Measurements from ENCODE around the gene MTX2. TPM values are rescaled to one million over a fixed set of nuclear protein-coding genes. Genes with fewer than 3 reads are reported as not detected.

MTX2 gene
- total RNA-seq, 1 experiment from 2014 or later: 28.7 TPM

DNA sequence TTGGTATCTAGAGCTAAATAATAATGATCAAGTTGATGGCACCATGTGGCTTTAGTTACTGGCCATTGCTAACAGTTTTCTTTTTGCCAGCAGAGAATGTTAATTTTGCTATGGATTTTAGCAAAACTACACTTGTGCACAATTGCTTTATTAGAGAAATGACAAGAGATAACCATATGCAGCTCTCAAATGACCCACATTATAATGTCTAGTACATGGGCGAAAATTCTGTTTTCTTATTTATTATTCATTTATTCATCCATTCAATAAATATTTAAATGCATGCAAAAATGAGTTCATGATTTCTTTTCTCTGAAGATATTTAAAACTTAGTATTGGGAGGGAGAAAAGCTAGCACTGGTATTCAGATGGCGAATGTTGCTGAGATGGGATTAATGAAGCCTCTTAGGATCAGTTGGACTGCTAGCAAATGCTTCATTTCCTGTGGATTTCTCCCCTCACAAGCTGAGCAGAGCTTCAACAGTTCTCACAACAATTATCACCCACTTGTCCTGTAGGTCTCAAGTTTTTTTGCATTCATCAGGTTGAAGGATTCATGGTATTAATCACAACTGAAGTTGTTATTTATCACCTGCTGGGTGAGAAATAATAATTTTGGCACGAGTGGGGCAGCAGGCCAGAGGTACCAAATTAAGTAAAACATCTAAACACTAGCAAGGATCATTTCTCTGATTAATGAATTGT lies 95.2 kb downstream of the MTX2 start:
- Histone ChIP-seq H3K9me3 (ENCODE audit: control insufficient read depth, insufficient read depth, low read depth, low read length) (no peaks in the 10 kb centered on the region), H3K4me1 (ENCODE audit: control insufficient read depth, insufficient read depth, low read length) (no peaks in the 10 kb centered on the region), H3K4me3 (ENCODE audit: low read depth in 2 of 2, low read length in 2 of 2) (no peak overlapping the region), H3K27me3 (ENCODE audit: control insufficient read depth, insufficient read depth, low read length) (no peaks in the 10 kb centered on the region), H3K27ac (ENCODE audit: low read length) (no peak overlapping the region), H3K36me3 (ENCODE audit: control insufficient read depth, insufficient read depth, low read length) (no peaks in the 10 kb centered on the region)
- CTCF ChIA-PET: no interaction called here
- BruUV-seq (replicated peaks): no TSS peak
- ATAC-seq (no peak), DNase-seq (ENCODE audit: low read depth, low spot score) (no peak)
- intact Hi-C loops (cut with micrococcal nuclease; ENCODE audit: unreplicated experiment): no loop called here
- no peak for TF ChIP-seq POLR2AphosphoS5 (IDR thresholded peaks at IDR 0.05; ENCODE audit: low read depth, low read length)
- TF ChIP-seq CTCF (IDR thresholded peaks at IDR 0.05): no peak
- TF ChIP-seq SIN3A (IDR thresholded peaks at IDR 0.05; ENCODE audit: borderline replicate concordance, insufficient read depth, low read depth, low read length): no peak
- TF ChIP-seq REST (IDR thresholded peaks at IDR 0.05; ENCODE audit: insufficient read depth in 1 of 2, low read depth in 2 of 2, low read length in 1 of 2): no peak
- no peak for TF ChIP-seq TCF7L2 (IDR thresholded peaks at IDR 0.05; ENCODE audit: low read depth, low read length)
- POLR2A ChIA-PET: interaction anchor here (0.9 kb wide), 1 partner anchor 175 kb away, joined by 3 read pairs; no protein-coding TSS in a partner anchor
- in situ Hi-C loops (cut with HindIII; ENCODE audit: low pct_unique_long_range_greater_than_20kb, low sequenced_read_pairs): no loop called here

DNA sequence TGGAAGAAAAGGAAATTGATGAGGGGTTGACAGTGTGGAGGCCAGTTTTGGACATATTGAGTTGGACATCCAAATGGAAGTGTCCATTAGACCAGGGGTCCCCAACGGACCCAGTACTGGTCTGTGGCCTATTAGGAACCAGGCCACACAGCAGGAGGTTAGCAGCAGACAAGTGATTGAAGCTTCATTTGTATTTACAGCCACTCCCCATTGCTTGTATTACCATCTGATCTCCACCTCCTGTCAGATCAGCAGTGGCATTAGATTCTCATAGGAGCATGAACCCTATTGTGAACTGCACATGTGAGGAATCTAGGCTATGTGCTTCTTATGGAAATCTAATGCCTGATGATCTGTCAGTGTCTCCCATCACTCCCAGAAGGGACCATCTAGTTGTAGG lies 99.1 kb downstream of the MTX2 start:
- ATAC-seq (no peak), DNase-seq (ENCODE audit: low read depth, low spot score) (no peak)
- no peak overlapping the region for H3K27ac ChIP-seq (ENCODE audit: low read length)
- TF ChIP-seq TCF7L2 (IDR thresholded peaks at IDR 0.05; ENCODE audit: low read depth, low read length) (no peak), SIN3A (IDR thresholded peaks at IDR 0.05; ENCODE audit: borderline replicate concordance, insufficient read depth, low read depth, low read length) (no peak), POLR2AphosphoS5 (IDR thresholded peaks at IDR 0.05; ENCODE audit: low read depth, low read length) (no peak), REST (IDR thresholded peaks at IDR 0.05; ENCODE audit: insufficient read depth in 1 of 2, low read depth in 2 of 2, low read length in 1 of 2) (no peak), CTCF (IDR thresholded peaks at IDR 0.05) (no peak)
- H3K27me3 ChIP-seq (ENCODE audit: control insufficient read depth, insufficient read depth, low read length): no peaks in the 10 kb centered on the region
- no peaks in the 10 kb centered on the region for H3K4me1 ChIP-seq (ENCODE audit: control insufficient read depth, insufficient read depth, low read length)
- CTCF ChIA-PET: no interaction called here
- intact Hi-C loops (cut with micrococcal nuclease; ENCODE audit: unreplicated experiment) (no loop called here), in situ Hi-C loops (cut with HindIII; ENCODE audit: low pct_unique_long_range_greater_than_20kb, low sequenced_read_pairs) (no loop called here)
- no peaks in the 10 kb centered on the region for H3K36me3 ChIP-seq (ENCODE audit: control insufficient read depth, insufficient read depth, low read length)
- POLR2A ChIA-PET: no interaction called here
- no peaks in the 10 kb centered on the region for H3K9me3 ChIP-seq (ENCODE audit: control insufficient read depth, insufficient read depth, low read depth, low read length)
- no peak overlapping the region for H3K4me3 ChIP-seq (ENCODE audit: low read depth in 2 of 2, low read length in 2 of 2)
- no TSS peak for BruUV-seq (replicated peaks)

Measured in Panc1 (cell line).